ENCODE measurements around the gene P2RX5. TPM values are rescaled to one million over a fixed set of nuclear protein-coding genes. Genes with fewer than 3 reads are reported as not detected.
"Not testable (repeated sequence)": the region's sequence is repeated elsewhere in the genome, so short reads cannot be mapped to it uniquely, and the experiment has no call there.

P2RX5 gene
- total RNA-seq, 1 donor from 2014 or later, result 1.3 TPM

DNA sequence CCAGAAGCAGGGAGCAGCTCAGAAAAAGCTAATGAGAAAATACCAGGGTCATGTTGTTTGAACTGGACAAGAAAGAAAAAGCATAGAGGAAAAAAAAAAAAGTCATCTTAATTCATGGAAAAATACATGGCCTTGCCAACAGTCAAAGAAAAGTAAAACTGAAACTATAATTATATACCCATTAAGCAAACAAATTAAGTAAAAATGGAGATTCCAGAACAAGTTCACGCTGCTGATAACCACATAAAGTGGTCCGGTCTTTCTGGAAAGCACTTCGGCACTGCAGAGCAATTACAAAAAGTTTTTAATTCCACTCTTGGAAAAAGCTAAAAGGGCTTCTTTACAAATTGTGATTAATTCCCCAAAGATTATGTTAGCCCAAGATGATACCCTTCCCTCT, 12.4 kb upstream of the P2RX5 start:
- Mint-ChIP-seq H3K4me1 (ENCODE audit: unreplicated experiment) (no peaks in the 10 kb centered on the region), H3K36me3 (no peaks in the 10 kb centered on the region), H3K27ac (no peak overlapping the region), H3K9me3 (no peaks in the 10 kb centered on the region), H3K4me3 (no peak overlapping the region), H3K27me3 (no peaks in the 10 kb centered on the region)
- TF ChIP-seq CTCF (conservative IDR thresholded peaks at IDR 0.05), result no peak
- no peak for DNase-seq (ENCODE audit: extremely low spot score, unreplicated experiment)

- H3K27me3 Mint-ChIP-seq; H3K9me3 Mint-ChIP-seq; DNase-seq (ENCODE audit: extremely low spot score, unreplicated experiment); H3K4me3 Mint-ChIP-seq; H3K27ac Mint-ChIP-seq; H3K4me1 Mint-ChIP-seq (ENCODE audit: unreplicated experiment); H3K36me3 Mint-ChIP-seq: not testable (repeated sequence)
These were observed 9.7 kb upstream of the P2RX5 start for GRCh38 chr17:3705718-3705984.

DNA sequence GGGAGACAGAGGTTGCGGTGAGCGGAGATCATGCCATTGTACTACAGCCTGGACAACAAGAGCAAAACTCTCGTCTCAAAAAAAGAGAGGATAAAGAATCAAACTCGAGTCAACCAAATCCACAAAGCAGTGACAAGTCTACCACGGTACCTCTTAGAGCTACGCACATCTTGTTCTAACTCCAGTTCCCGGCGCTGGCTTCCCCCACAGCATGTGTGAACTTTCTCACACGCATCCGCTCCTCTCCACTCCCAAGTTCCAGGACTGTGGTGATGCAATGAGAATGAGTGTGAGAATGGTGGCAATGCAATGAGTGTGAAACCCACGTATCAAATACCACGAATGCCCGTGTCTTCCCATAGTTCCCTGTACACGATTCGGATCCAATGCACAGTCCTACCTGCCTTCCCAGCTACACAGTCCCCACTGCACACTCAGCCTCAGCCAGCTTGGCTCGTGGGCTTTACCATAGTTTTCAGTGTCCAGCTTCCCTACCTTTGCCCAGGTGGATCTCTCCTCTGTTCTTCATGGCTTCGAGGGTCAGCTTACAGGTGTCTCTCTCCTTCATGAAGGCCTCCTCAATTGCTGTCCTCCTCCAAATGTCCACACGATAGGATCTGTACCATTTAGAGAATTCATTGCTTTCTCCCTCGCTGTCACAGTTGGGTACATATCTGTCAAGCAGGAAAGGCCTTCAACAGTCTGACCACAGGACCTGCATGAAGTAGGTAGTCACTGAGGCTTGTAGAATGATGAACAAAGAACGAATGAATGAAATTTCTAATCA, 9.2 kb upstream of the P2RX5 start:
- H3K27ac Mint-ChIP-seq, result no peak overlapping the region
- H3K9me3 Mint-ChIP-seq, result peaks cover 7% of the 10 kb centered on the region
- H3K36me3 Mint-ChIP-seq, result no peaks in the 10 kb centered on the region
- H3K27me3 Mint-ChIP-seq, result no peaks in the 10 kb centered on the region
- no peak for TF ChIP-seq CTCF (conservative IDR thresholded peaks at IDR 0.05)
- H3K4me3 Mint-ChIP-seq, result no peak overlapping the region
- H3K4me1 Mint-ChIP-seq (ENCODE audit: unreplicated experiment), result no peaks in the 10 kb centered on the region
- DNase-seq (ENCODE audit: extremely low spot score, unreplicated experiment), result no peak

GRCh38 chr17:3702041-3702539, 6.1 kb upstream of the P2RX5 start:
- not testable (repeated sequence) for DNase-seq (ENCODE audit: extremely low spot score, unreplicated experiment); H3K36me3 Mint-ChIP-seq; H3K9me3 Mint-ChIP-seq; H3K4me1 Mint-ChIP-seq (ENCODE audit: unreplicated experiment); H3K4me3 Mint-ChIP-seq; H3K27ac Mint-ChIP-seq
- peaks cover 20% of the 10 kb centered on the region for H3K27me3 Mint-ChIP-seq

DNA sequence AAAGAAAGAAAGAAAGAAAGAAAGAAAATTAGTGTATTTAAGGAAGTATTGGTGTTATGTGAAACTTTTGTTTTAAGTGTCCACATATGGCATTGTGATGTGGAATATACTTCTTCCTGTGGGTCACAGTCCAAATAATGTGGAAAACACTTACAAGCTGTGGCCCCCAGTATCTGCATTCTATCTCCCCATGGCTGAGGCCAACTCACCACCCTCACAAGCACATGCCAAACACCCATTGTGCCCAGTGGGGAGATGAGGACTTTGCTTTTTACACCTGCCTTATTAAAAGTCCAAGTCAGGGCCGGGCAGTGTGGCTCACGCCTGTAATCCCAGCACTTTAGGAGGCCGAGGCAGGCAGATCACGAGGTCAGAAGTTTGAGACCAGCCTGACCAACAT, 4.0 kb upstream of the P2RX5 start:
- no peak overlapping the region for H3K4me3 Mint-ChIP-seq
- H3K36me3 Mint-ChIP-seq, result no peaks in the 10 kb centered on the region
- H3K4me1 Mint-ChIP-seq (ENCODE audit: unreplicated experiment), result no peaks in the 10 kb centered on the region
- H3K9me3 Mint-ChIP-seq, result peaks cover 7% of the 10 kb centered on the region
- DNase-seq (ENCODE audit: extremely low spot score, unreplicated experiment), result no peak
- TF ChIP-seq CTCF (conservative IDR thresholded peaks at IDR 0.05), result no peak
- H3K27me3 Mint-ChIP-seq, result peaks cover 37% of the 10 kb centered on the region
- H3K27ac Mint-ChIP-seq, result no peak overlapping the region

GRCh38 chr17:3698139-3698538, 2.2 kb upstream of the P2RX5 start:
- Mint-ChIP-seq H3K4me3 (no peak overlapping the region), H3K9me3 (peaks cover 7% of the 10 kb centered on the region), H3K36me3 (no peaks in the 10 kb centered on the region), H3K27ac (no peak overlapping the region), H3K4me1 (ENCODE audit: unreplicated experiment) (no peaks in the 10 kb centered on the region), H3K27me3 (peaks cover 53% of the 10 kb centered on the region)
- TF ChIP-seq CTCF (conservative IDR thresholded peaks at IDR 0.05), result no peak
- DNase-seq (ENCODE audit: extremely low spot score, unreplicated experiment), result no peak

DNA sequence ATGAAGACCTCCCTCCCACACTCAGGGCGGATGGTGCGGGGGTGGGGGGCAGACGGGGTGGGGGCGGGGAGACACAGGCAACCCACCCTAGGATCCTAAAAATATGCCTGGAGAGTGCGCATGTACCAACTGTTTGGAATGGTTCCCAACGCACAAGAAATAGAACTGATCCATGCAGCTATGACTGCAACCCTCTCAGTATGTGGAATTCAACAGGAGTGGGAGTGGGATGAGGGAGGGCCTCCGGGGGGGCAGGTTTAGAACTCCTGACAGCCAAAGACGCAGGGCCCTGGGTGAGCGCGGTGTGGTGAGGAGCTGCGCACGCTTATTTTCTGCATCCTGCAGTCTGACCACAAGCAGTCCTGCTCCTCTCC, 1.1 kb upstream of the P2RX5 start:
- Mint-ChIP-seq H3K27me3 (peaks cover 61% of the 10 kb centered on the region), H3K4me1 (ENCODE audit: unreplicated experiment) (no peaks in the 10 kb centered on the region), H3K4me3 (no peak overlapping the region), H3K27ac (no peak overlapping the region), H3K9me3 (no peaks in the 10 kb centered on the region), H3K36me3 (no peaks in the 10 kb centered on the region)
- no peak for DNase-seq (ENCODE audit: extremely low spot score, unreplicated experiment)
- no peak for TF ChIP-seq CTCF (conservative IDR thresholded peaks at IDR 0.05)

Measured in type B pancreatic cell (in vitro differentiated cells).